Gastroesophageal sphincter (tissue), 3 donors: ENCODE results near the gene FTCD.

Experiments used
- CTCF ChIP-seq, 4 experiments: fragments of 200-600 bp in 2 of 4; fragments of 450-650 bp in 2 of 4; sonication (generic) in 1 of 4; IDR thresholded peaks; one replicate each; pipeline ENCODE4 v1.5.1; 2017 to 2019; ENCODE audit warnings: antibody characterized with exemption in 4 of 4, mild to moderate bottlenecking in 2 of 4, moderate library complexity in 2 of 4
- EP300 ChIP-seq: sonication (generic); formaldehyde crosslinking; IDR thresholded peaks from one replicate; pipeline ENCODE4 v1.6.1; 2017; ENCODE audit warnings: antibody characterized with exemption, mild to moderate bottlenecking
- POLR2A ChIP-seq, 2 donors: fragments of 450-650 bp; IDR thresholded peaks; one replicate each; pipeline ENCODE4 v1.6.1; 2017; ENCODE audit warnings: antibody characterized with exemption in 2 of 2, mild to moderate bottlenecking in 2 of 2, moderate library complexity in 1 of 2
- POLR2AphosphoS5 ChIP-seq: sonication (generic); formaldehyde crosslinking; IDR thresholded peaks from one replicate; pipeline ENCODE4 v1.6.1; 2017; ENCODE audit warnings: antibody characterized with exemption

GRCh38 chr21:46100426-46100825 is 55.0 kb downstream of the FTCD start:
- no peak for TF ChIP-seq POLR2A (IDR thresholded peaks at IDR 0.05)
- TF ChIP-seq CTCF (IDR thresholded peaks at IDR 0.05): no peak
- TF ChIP-seq POLR2AphosphoS5: peak; percentile 39
- TF ChIP-seq EP300: no peak
